Chondrocyte (in vitro differentiated cells): ENCODE results near the gene ALPP. TPM values are rescaled to one million over a fixed set of nuclear protein-coding genes. Genes with fewer than 3 reads are reported as not detected.

Experiments
- DNase-seq: peaks from one replicate; pipeline ENCODE4 v3.0.0; 2021; ENCODE audit warnings: mixed read lengths, low spot score
- H3K27ac Mint-ChIP-seq: one replicate; pipeline ENCODE4 v1.8.0; 2021; ENCODE audit warnings: mild to moderate bottlenecking, moderate library complexity, mixed read lengths; ENCODE audit not compliant: unreplicated experiment
- H3K27me3 Mint-ChIP-seq: 2 replicates; pipeline ENCODE4 v1.8.0; 2021; ENCODE audit warnings: low read depth, mixed read lengths
- H3K36me3 Mint-ChIP-seq: 2 replicates; pipeline ENCODE4 v1.8.0; 2021; ENCODE audit warnings: low read depth, mixed read lengths
- H3K4me1 Mint-ChIP-seq: 2 replicates; pipeline ENCODE4 v1.8.0; 2021; ENCODE audit warnings: low read depth, mild to moderate bottlenecking, mixed read lengths
- H3K4me3 Mint-ChIP-seq: one replicate; pipeline ENCODE4 v1.8.0; 2021; ENCODE audit warnings: mild to moderate bottlenecking, moderate library complexity, mixed read lengths; ENCODE audit not compliant: unreplicated experiment
- H3K9me3 Mint-ChIP-seq: 2 replicates; pipeline ENCODE4 v1.8.0; 2021; ENCODE audit warnings: low read depth, mixed read lengths
- total RNA-seq: library from RNA; stranded (reverse); gene quantifications from 3 replicates; pipeline ENCODE4 v1.2.1, GENCODE V29; 2021
- TF ChIP-seq, protein P1 (sequence below): fragments of 200-600 bp; sonication (generic); IDR thresholded peaks from 2 replicates; pipeline ENCODE4 v1.5.0; 2021; ENCODE audit warnings: antibody characterized with exemption, mild to moderate bottlenecking, moderate library complexity

Gene ALPP
- total RNA-seq, 1 donor from 2014 or later: not detected

DNA sequence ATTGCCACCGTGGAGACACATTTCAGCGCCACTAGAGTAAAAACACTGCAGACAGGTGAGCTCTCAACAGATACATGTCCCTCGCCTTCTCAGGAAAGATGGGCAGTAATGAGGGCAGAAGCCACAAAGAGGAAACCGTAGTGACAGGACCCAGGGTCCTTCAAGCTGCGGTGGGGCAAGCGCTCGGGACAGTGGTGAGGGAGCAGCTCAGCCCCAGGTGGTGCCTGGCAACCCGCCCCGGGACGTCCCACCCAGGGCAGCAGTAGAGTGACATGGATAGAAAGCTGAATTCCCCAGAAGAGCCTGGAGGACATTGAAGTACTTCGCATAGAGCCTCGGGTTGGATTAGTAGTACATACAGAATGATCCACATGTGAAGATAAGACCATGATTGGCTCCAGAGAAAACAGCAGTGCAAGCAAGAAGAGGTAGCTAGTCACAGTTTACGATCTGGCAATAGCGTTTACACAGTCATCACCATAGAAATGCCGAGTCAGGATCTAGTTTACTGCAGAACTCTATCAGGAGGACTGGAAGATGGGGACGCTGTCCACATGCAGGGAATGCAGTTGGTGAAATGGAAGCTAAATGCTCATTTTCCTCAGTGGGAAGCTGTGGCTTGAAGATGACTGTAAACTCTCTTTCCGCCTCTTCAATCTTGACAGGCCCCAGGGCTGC is 37.4 kb upstream of the ALPP start:
- TF ChIP-seq, protein P1, sequence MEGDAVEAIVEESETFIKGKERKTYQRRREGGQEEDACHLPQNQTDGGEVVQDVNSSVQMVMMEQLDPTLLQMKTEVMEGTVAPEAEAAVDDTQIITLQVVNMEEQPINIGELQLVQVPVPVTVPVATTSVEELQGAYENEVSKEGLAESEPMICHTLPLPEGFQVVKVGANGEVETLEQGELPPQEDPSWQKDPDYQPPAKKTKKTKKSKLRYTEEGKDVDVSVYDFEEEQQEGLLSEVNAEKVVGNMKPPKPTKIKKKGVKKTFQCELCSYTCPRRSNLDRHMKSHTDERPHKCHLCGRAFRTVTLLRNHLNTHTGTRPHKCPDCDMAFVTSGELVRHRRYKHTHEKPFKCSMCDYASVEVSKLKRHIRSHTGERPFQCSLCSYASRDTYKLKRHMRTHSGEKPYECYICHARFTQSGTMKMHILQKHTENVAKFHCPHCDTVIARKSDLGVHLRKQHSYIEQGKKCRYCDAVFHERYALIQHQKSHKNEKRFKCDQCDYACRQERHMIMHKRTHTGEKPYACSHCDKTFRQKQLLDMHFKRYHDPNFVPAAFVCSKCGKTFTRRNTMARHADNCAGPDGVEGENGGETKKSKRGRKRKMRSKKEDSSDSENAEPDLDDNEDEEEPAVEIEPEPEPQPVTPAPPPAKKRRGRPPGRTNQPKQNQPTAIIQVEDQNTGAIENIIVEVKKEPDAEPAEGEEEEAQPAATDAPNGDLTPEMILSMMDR: no peak
- no peak overlapping the region for H3K4me3 Mint-ChIP-seq
- no peaks in the 10 kb centered on the region for H3K27me3 Mint-ChIP-seq
- H3K36me3 Mint-ChIP-seq: no peaks in the 10 kb centered on the region
- peak; percentile 62 for DNase-seq
- no peak overlapping the region for H3K27ac Mint-ChIP-seq
- no peaks in the 10 kb centered on the region for H3K9me3 Mint-ChIP-seq
- H3K4me1 Mint-ChIP-seq: no peaks in the 10 kb centered on the region

DNA sequence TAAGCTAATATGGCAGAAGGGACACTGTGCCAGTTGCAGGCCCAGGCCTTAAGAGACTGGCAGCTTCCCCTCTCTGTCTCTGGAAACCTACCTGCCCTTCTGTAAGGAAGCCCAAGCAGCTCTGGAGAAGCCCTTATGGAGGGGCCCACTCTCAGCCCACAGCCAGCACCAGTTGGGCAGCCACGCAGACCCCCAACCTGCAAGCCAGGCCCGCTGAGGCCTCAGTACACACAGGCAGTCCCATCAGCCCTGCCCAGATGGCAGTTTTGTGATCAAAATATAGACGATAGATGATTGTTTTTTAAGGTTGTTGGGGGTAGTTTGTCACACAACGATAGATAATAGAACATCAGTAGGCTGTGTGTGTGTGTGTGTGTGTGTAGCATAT is 36.8 kb upstream of the ALPP start:
- TF ChIP-seq, protein P1: no peak
- Mint-ChIP-seq H3K36me3 (no peaks in the 10 kb centered on the region), H3K9me3 (no peaks in the 10 kb centered on the region), H3K4me3 (no peak overlapping the region), H3K4me1 (no peaks in the 10 kb centered on the region), H3K27me3 (peaks cover 2% of the 10 kb centered on the region), H3K27ac (no peak overlapping the region)
- DNase-seq: peak; percentile 56

DNA sequence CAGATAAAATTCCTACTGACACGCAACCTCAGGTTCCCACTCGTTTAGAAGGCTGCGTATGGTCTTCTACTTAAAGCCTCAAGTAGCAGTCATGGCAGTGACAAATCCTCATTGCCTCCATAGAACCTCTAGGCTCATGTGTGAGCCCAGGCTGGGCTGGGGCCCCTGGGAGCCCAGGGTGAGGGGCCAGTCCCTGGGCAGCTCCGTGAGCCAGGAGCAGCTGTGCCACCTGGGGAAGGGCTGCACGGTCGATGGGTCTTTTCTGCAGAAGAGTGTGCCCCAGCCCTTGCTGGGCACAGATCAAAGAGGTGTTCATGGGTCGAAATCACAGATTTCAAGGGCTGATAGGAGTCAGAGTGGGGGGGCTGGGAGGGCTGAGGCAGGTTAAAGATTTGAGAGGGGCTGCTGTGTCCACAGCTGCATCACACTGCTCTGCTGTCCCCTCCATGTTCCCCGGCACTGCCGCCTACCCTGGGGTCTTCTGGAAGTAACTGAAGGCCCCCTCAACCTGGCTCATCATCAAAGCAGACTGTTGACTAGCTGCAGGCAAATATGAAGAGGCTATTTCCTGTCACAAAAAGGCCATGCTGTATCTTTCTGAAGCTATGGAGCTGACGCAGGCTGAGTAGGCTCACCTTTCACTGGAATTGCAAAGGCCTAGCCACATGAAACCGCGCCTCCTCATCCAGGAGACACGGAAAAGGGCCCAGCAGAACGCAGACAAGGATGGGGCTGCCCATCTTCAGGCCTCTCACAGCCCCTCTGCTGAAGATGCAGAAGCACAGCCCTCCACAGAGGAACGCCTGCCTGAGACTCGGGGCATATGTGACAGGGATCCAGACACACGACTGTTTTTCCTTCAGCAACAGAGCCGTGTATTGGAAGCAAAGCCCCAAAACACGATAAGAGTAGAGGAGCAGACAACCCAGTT is 35.7 kb upstream of the ALPP start:
- H3K27me3 Mint-ChIP-seq: peaks cover 2% of the 10 kb centered on the region
- H3K27ac Mint-ChIP-seq: no peak overlapping the region
- no peaks in the 10 kb centered on the region for H3K36me3 Mint-ChIP-seq
- no peaks in the 10 kb centered on the region for H3K4me1 Mint-ChIP-seq
- TF ChIP-seq, protein P1: no peak
- H3K9me3 Mint-ChIP-seq: no peaks in the 10 kb centered on the region
- peak; percentile 48 for DNase-seq
- H3K4me3 Mint-ChIP-seq: no peak overlapping the region

DNA sequence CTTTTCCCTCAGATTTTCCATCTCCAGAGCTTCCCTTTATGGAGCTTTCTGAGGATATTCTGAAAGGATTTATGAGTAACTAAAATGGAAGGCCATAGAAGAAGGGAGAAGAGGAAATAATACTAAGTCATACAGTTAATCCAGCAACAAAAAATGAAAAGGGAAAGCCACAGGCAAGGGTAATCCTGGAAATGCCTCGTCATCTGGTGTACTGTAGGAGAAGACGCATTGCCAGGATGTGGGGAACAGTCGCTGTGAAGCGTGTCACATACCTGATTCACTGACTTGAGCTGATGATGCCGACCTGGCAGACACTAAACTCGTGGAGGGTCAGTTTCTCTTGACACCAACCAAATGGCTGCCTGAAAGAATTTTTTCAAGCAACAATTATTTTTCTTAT is 34.7 kb upstream of the ALPP start:
- DNase-seq: peak; percentile 32
- TF ChIP-seq, protein P1: no peak
- Mint-ChIP-seq H3K36me3 (no peaks in the 10 kb centered on the region), H3K4me3 (no peak overlapping the region), H3K9me3 (no peaks in the 10 kb centered on the region), H3K27ac (no peak overlapping the region), H3K4me1 (no peaks in the 10 kb centered on the region), H3K27me3 (peaks cover 2% of the 10 kb centered on the region)

GRCh38 chr2:232345251-232345650 is 33.3 kb upstream of the ALPP start:
- Mint-ChIP-seq H3K4me1 (no peaks in the 10 kb centered on the region), H3K27ac (no peak overlapping the region), H3K4me3 (no peak overlapping the region), H3K9me3 (no peaks in the 10 kb centered on the region), H3K36me3 (no peaks in the 10 kb centered on the region), H3K27me3 (peaks cover 2% of the 10 kb centered on the region)
- TF ChIP-seq, protein P1: no peak
- peak; percentile 74 for DNase-seq
